SK-N-MC (cell line): ENCODE results near the gene HMG20B.

Source experiments
- EZH2 ChIP-seq: fragments of 200-600 bp; sonication (generic); IDR thresholded peaks from one replicate; pipeline ENCODE4 v1.6.1; 2017; ENCODE audit warnings: antibody characterized with exemption
- FOXP2 ChIP-seq: optimal IDR thresholded peaks from 2 replicates; pipeline ENCODE3; 2011; ENCODE audit warnings: mild to moderate bottlenecking, moderate library complexity; ENCODE audit not compliant: insufficient read depth; ENCODE audit errors: extremely low read length, control extremely low read depth
- POLR2AphosphoS5 ChIP-seq: IDR thresholded peaks from 2 replicates; pipeline ENCODE4 v1.6.1; 2012; ENCODE audit warnings: mild to moderate bottlenecking, low read depth, low read length, borderline replicate concordance

DNA sequence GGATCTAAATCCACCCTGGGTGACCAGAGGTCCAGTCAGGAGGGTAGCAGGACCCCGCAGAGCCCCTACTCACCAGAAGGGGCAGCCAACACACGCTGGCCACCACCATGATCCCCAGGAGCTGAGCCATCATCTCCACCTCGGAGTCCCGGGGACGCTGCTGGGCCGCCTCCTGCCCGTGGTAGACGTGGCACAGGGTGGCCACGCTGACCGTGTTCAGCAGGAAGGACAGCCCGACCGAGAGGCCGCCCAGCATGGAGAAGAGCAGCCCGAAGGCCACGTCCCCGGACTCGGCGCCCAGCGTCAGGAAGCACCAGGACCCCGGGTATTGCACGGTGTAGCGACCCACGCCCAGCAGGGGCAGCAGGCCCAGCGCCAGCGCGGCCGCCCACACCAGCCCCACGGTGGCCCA, 27.0 kb downstream of the HMG20B start:
- TF ChIP-seq POLR2AphosphoS5 (no peak), EZH2 (no peak), FOXP2 (no peak)
